ENCODE measurements around the gene SLC35D1. TPM values are rescaled to one million over a fixed set of nuclear protein-coding genes. Genes with fewer than 3 reads are reported as not detected.

Gene SLC35D1
- total and polyA plus RNA-seq, 7 experiments from 2014 or later = 4.8 to 25.7 (median 10.7) TPM

GRCh38 chr1:67041841-67042503 lies 12.0 kb downstream of the SLC35D1 start:
- H3K4me3 ChIP-seq (ENCODE audit: low read length) = no peak overlapping the region
- Mint-ChIP-seq H3K4me1 (peaks cover 2 to 36% (median 14%) of the 10 kb centered on the region in 7 donors), H3K9me3 (peaks cover 0 to under 1% (median 0%) of the 10 kb centered on the region in 11 donors), H3K36me3 (peaks cover 15 to 86% (median 59%) of the 10 kb centered on the region in 5 donors), H3K27me3 (no peaks in the 10 kb centered on the region), H3K27ac (no peak overlapping the region), H3K4me3 (no peak overlapping the region)
- H3K36me3 ChIP-seq (ENCODE audit: control insufficient read depth in 2 of 3, insufficient read depth in 3 of 3, low read length in 3 of 3) = peaks cover 0 to 63% (median 10%) of the 10 kb centered on the region in 3 experiments
- intact Hi-C loops (cut with micrococcal nuclease) = no loop called here
- CTCF ChIA-PET = interaction anchor here (0.7 kb wide), 1 partner anchor 48 kb away, joined by 6 read pairs; no protein-coding TSS in a partner anchor
- H3K27me3 ChIP-seq (ENCODE audit: control insufficient read depth in 2 of 2, insufficient read depth in 2 of 2, low read length in 2 of 2) = no peaks in the 10 kb centered on the region
- no peak overlapping the region for H3K27ac ChIP-seq (ENCODE audit: low read depth, low read length)
- H3K4me1 ChIP-seq (ENCODE audit: control insufficient read depth in 2 of 2, insufficient read depth in 2 of 2, low read length in 2 of 2) = no peaks in the 10 kb centered on the region
- no peak for ATAC-seq
- POLR2A ChIA-PET = interaction anchor here (0.7 kb wide), 1 partner anchor 12 kb away, joined by 3 read pairs; the partner anchor contains the start of gene SLC35D1
- no peak for DNase-seq
- no peaks in the 10 kb centered on the region for H3K9me3 ChIP-seq (ENCODE audit: control insufficient read depth in 2 of 3, low read length in 3 of 3)

- H3K36me3 ChIP-seq (ENCODE audit: control insufficient read depth in 2 of 3, insufficient read depth in 3 of 3, low read length in 3 of 3) = peaks cover 0 to 51% (median 10%) of the 10 kb centered on the region in 3 experiments
- peaks cover 19 to 92% (median 66%) of the 10 kb centered on the region in 5 donors for H3K36me3 Mint-ChIP-seq
- CTCF ChIA-PET = no interaction called here
- DNase-seq (no peak), ATAC-seq (no peak)
- H3K27me3 Mint-ChIP-seq = no peaks in the 10 kb centered on the region
- H3K9me3 Mint-ChIP-seq = peaks cover 0 to 9% (median 0%) of the 10 kb centered on the region in 11 donors
- H3K4me1 Mint-ChIP-seq = peaks cover 2 to 43% (median 19%) of the 10 kb centered on the region in 7 donors
- no peaks in the 10 kb centered on the region for H3K27me3 ChIP-seq (ENCODE audit: control insufficient read depth in 2 of 2, insufficient read depth in 2 of 2, low read length in 2 of 2)
- no peaks in the 10 kb centered on the region for H3K9me3 ChIP-seq (ENCODE audit: control insufficient read depth in 2 of 3, low read length in 3 of 3)
- H3K4me3 Mint-ChIP-seq = peak overlapping the region in 1 of 10 donors; percentile 25
- H3K27ac Mint-ChIP-seq = peak overlapping the region in 3 of 9 donors; percentile 2 to 62 (median 4)
- no peaks in the 10 kb centered on the region for H3K4me1 ChIP-seq (ENCODE audit: control insufficient read depth in 2 of 2, insufficient read depth in 2 of 2, low read length in 2 of 2)
- intact Hi-C loops (cut with micrococcal nuclease) = no loop called here
- POLR2A ChIA-PET = no interaction called here
- H3K27ac ChIP-seq (ENCODE audit: low read depth, low read length) = no peak overlapping the region
- H3K4me3 ChIP-seq (ENCODE audit: low read length) = no peak overlapping the region
Measured at GRCh38 chr1:67040405-67040804, 13.5 kb downstream of the SLC35D1 start.

- Histone ChIP-seq H3K27ac (ENCODE audit: low read depth, low read length) (no peak overlapping the region), H3K4me3 (ENCODE audit: low read length) (no peak overlapping the region), H3K36me3 (ENCODE audit: control insufficient read depth in 2 of 3, insufficient read depth in 3 of 3, low read length in 3 of 3) (no peaks in the 10 kb centered on the region), H3K27me3 (ENCODE audit: control insufficient read depth in 2 of 2, insufficient read depth in 2 of 2, low read length in 2 of 2) (no peaks in the 10 kb centered on the region), H3K9me3 (ENCODE audit: control insufficient read depth in 2 of 3, low read length in 3 of 3) (no peaks in the 10 kb centered on the region), H3K4me1 (ENCODE audit: control insufficient read depth in 2 of 2, insufficient read depth in 2 of 2, low read length in 2 of 2) (no peaks in the 10 kb centered on the region)
- ChIA-PET CTCF (interaction anchor here (0.8 to 1.5 kb wide), 4 partner anchors 8 to 182 kb away, joined by 3 to 5 read pairs (median 3); no protein-coding TSS in a partner anchor), POLR2A (no interaction called here)
- Mint-ChIP-seq H3K9me3 (peaks cover 0 to 7% (median 0%) of the 10 kb centered on the region in 11 donors), H3K36me3 (peaks cover 13 to 66% (median 42%) of the 10 kb centered on the region in 5 donors), H3K4me3 (no peak overlapping the region), H3K27me3 (no peaks in the 10 kb centered on the region), H3K27ac (no peak overlapping the region), H3K4me1 (peaks cover 0 to 18% (median 11%) of the 10 kb centered on the region in 7 donors)
- ATAC-seq = no peak
- intact Hi-C loops (cut with micrococcal nuclease) = no loop called here
- no peak for DNase-seq
Measured at GRCh38 chr1:67031859-67032247, 22.1 kb downstream of the SLC35D1 start.

- no peaks in the 10 kb centered on the region for H3K4me1 ChIP-seq (ENCODE audit: control insufficient read depth in 2 of 2, insufficient read depth in 2 of 2, low read length in 2 of 2)
- no peaks in the 10 kb centered on the region for H3K27me3 Mint-ChIP-seq
- no peaks in the 10 kb centered on the region for H3K36me3 ChIP-seq (ENCODE audit: control insufficient read depth in 2 of 3, insufficient read depth in 3 of 3, low read length in 3 of 3)
- DNase-seq (no peak), ATAC-seq (no peak)
- H3K36me3 Mint-ChIP-seq = peaks cover 7 to 60% (median 36%) of the 10 kb centered on the region in 5 donors
- no peak overlapping the region for H3K27ac Mint-ChIP-seq
- no peaks in the 10 kb centered on the region for H3K9me3 ChIP-seq (ENCODE audit: control insufficient read depth in 2 of 3, low read length in 3 of 3)
- intact Hi-C loops (cut with micrococcal nuclease) = no loop called here
- H3K9me3 Mint-ChIP-seq = peaks cover 0 to 5% (median 0%) of the 10 kb centered on the region in 11 donors
- no peak overlapping the region for H3K4me3 Mint-ChIP-seq
- H3K4me3 ChIP-seq (ENCODE audit: low read length) = no peak overlapping the region
- H3K27ac ChIP-seq (ENCODE audit: low read depth, low read length) = no peak overlapping the region
- H3K27me3 ChIP-seq (ENCODE audit: control insufficient read depth in 2 of 2, insufficient read depth in 2 of 2, low read length in 2 of 2) = no peaks in the 10 kb centered on the region
- H3K4me1 Mint-ChIP-seq = peaks cover 0 to 12% (median 5%) of the 10 kb centered on the region in 7 donors
- ChIA-PET CTCF (interaction anchor here (0.8 to 1.6 kb wide), 4 partner anchors 28 to 182 kb away, joined by 3 to 5 read pairs (median 4); no protein-coding TSS in a partner anchor), POLR2A (no interaction called here)
Measured at GRCh38 chr1:67031121-67031858, 22.7 kb downstream of the SLC35D1 start.

GRCh38 chr1:67029472-67029871 lies 24.5 kb downstream of the SLC35D1 start:
- Histone ChIP-seq H3K27ac (ENCODE audit: low read depth, low read length) (no peak overlapping the region), H3K4me1 (ENCODE audit: control insufficient read depth in 2 of 2, insufficient read depth in 2 of 2, low read length in 2 of 2) (no peaks in the 10 kb centered on the region), H3K4me3 (ENCODE audit: low read length) (no peak overlapping the region), H3K27me3 (ENCODE audit: control insufficient read depth in 2 of 2, insufficient read depth in 2 of 2, low read length in 2 of 2) (no peaks in the 10 kb centered on the region), H3K9me3 (ENCODE audit: control insufficient read depth in 2 of 3, low read length in 3 of 3) (no peaks in the 10 kb centered on the region), H3K36me3 (ENCODE audit: control insufficient read depth in 2 of 3, insufficient read depth in 3 of 3, low read length in 3 of 3) (no peaks in the 10 kb centered on the region)
- no peak overlapping the region for H3K27ac Mint-ChIP-seq
- no peaks in the 10 kb centered on the region for H3K27me3 Mint-ChIP-seq
- H3K9me3 Mint-ChIP-seq = no peaks in the 10 kb centered on the region
- no peak overlapping the region for H3K4me3 Mint-ChIP-seq
- intact Hi-C loops (cut with micrococcal nuclease) = no loop called here
- POLR2A ChIA-PET = interaction anchor here (0.9 kb wide), 1 partner anchor 24 kb away, joined by 3 read pairs; no protein-coding TSS in a partner anchor
- ATAC-seq = no peak
- no peak for DNase-seq
- peaks cover 0 to 14% (median 5%) of the 10 kb centered on the region in 7 donors for H3K4me1 Mint-ChIP-seq
- CTCF ChIA-PET = interaction anchor here (0.5 to 0.6 kb wide), 2 partner anchors 9 to 115 kb away, joined by 3 to 4 read pairs; no protein-coding TSS in a partner anchor
- H3K36me3 Mint-ChIP-seq = peaks cover 7 to 61% (median 30%) of the 10 kb centered on the region in 5 donors

GRCh38 chr1:67020765-67021164 lies 33.2 kb downstream of the SLC35D1 start:
- Mint-ChIP-seq H3K27me3 (no peaks in the 10 kb centered on the region), H3K27ac (peak overlapping the region in 3 of 9 donors; percentile 5 to 42 (median 16)), H3K4me3 (no peak overlapping the region), H3K36me3 (peaks cover 21 to 81% (median 51%) of the 10 kb centered on the region in 5 donors), H3K4me1 (peaks cover 0 to 13% (median 8%) of the 10 kb centered on the region in 7 donors), H3K9me3 (no peaks in the 10 kb centered on the region)
- no peak overlapping the region for H3K27ac ChIP-seq (ENCODE audit: low read depth, low read length)
- CTCF ChIA-PET = no interaction called here
- no peaks in the 10 kb centered on the region for H3K9me3 ChIP-seq (ENCODE audit: control insufficient read depth in 2 of 3, low read length in 3 of 3)
- ATAC-seq (no peak), DNase-seq (no peak)
- POLR2A ChIA-PET = no interaction called here
- H3K4me3 ChIP-seq (ENCODE audit: low read length) = no peak overlapping the region
- no peaks in the 10 kb centered on the region for H3K27me3 ChIP-seq (ENCODE audit: control insufficient read depth in 2 of 2, insufficient read depth in 2 of 2, low read length in 2 of 2)
- peaks cover 3 to 42% (median 6%) of the 10 kb centered on the region in 3 experiments for H3K36me3 ChIP-seq (ENCODE audit: control insufficient read depth in 2 of 3, insufficient read depth in 3 of 3, low read length in 3 of 3)
- intact Hi-C loops (cut with micrococcal nuclease) = no loop called here
- H3K4me1 ChIP-seq (ENCODE audit: control insufficient read depth in 2 of 2, insufficient read depth in 2 of 2, low read length in 2 of 2) = no peaks in the 10 kb centered on the region
